ENCODE data around the gene AP5M1. TPM values are rescaled to one million over a fixed set of nuclear protein-coding genes. Genes with fewer than 3 reads are reported as not detected.

Gene AP5M1, protein sequence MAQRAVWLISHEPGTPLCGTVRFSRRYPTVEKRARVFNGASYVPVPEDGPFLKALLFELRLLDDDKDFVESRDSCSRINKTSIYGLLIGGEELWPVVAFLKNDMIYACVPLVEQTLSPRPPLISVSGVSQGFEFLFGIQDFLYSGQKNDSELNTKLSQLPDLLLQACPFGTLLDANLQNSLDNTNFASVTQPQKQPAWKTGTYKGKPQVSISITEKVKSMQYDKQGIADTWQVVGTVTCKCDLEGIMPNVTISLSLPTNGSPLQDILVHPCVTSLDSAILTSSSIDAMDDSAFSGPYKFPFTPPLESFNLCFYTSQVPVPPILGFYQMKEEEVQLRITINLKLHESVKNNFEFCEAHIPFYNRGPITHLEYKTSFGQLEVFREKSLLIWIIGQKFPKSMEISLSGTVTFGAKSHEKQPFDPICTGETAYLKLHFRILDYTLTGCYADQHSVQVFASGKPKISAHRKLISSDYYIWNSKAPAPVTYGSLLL
- total RNA-seq: 44.3 TPM

DNA sequence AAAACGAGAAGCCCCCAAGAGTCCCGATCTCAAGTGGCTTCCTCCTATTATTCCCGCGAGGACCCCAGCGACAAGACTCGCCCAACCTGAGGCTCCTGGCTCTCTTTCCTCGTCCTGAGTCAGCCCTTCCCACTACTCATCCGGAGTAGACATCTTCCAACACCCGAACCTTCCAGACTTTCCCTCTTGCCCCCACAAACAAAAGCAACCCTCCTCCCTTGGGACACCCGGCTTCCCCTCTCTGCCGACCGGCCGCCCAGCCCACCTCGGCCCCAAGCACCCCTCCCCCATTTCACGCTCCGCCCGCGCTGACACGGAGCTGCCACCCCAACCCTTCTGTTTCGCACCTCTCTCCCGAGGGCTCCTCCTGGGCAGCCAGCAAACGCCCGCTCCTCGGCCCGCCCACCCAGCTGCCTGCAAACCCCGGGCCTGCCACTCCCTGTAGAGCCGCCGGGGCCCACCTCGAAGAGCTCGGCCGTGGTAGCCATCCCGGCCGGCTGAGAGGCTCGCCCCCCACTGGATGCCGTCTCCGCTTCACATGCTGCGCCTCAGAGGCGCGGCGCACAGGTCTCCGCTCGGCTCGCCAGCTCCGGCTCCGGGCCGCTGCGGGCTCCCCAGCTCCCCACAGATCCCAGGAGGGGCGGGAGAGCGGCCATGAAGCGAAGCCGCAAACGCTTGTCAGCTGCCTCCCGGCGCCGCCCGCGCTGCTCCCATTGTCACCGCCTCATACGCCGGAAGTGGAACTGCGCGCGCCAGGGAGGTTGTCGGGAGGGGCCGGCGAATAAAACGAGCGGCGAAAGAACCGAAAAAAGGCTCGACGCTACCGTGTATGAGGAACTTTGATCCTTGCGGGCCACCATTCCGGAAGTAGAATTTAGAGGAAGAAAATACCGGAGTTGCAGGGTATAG lies at the start of gene AP5M1, which contains the start of gene EXOC5:
Gene AP5M1, plus strand, starts transcription at position 811 of the 909 bp plus-strand sequence. CDS start 344 bp downstream, outside the sequence.
Gene EXOC5, minus strand, starts transcription at position 745 of the 909 bp plus-strand sequence. Its CDS starts 257 bp downstream, at position 488.

Other genes with a start within 250 kb of the AP5M1 start
- gene EXOC5, start 66 bp upstream of the AP5M1 start, total RNA-seq: 91.3 TPM
- gene NAA30, start 121.6 kb downstream of the AP5M1 start, total RNA-seq: 69.4 TPM
- 1.2 TPM for gene CCDC198, start 224.9 kb downstream of the AP5M1 start, total RNA-seq